GM12878 (cell line): Measurements from ENCODE around the gene CFP. TPM values are rescaled to one million over a fixed set of nuclear protein-coding genes. Genes with fewer than 3 reads are reported as not detected.

Experiments used
- ATAC-seq: fragments of 200-7000 bp; cut with Tn5 transposase; 3 replicates; pipeline ENCODE4 v1.9.1; 2020; ENCODE audit warnings: mild to moderate bottlenecking, moderate library complexity
- BruUV-seq: library from RNA; stranded (reverse); fragments of 400-500 nt; replicated peaks from 2 replicates; lab custom pipeline; 2021; lab: Mats Ljungman, UMichigan
- CTCF ChIA-PET: fragments of 300-600 bp; sonication (Branson Sonifier 250); formaldehyde crosslinking; extraction: SDS; loops from one replicate; lab custom pipeline; 2021; ENCODE audit warnings: inconsistent platforms; lab: Yijun Ruan, JAX
- POLR2A ChIA-PET: fragments of 350-600 bp; formaldehyde crosslinking; extraction: SDS; loops from one replicate; lab custom pipeline; 2021; ENCODE audit warnings: inconsistent platforms; lab: Charles Lee
- RAD21 ChIA-PET: fragments of 300-600 bp; sonication (Branson Sonifier 250); formaldehyde crosslinking; loops from one replicate; lab custom pipeline; 2023; ENCODE audit warnings: antibody characterized with exemption; ENCODE audit not compliant: unreplicated experiment; lab: Charles Lee
- SMC1A ChIA-PET: fragments of 300-600 bp; sonication (Branson Sonifier 250); formaldehyde crosslinking; loops from one replicate; lab custom pipeline; 2023; ENCODE audit not compliant: unreplicated experiment, uncharacterized antibody; lab: Charles Lee
- DNase-seq: peaks from one replicate; pipeline ENCODE4 v3.0.0-alpha.2; 2011; ENCODE audit warnings: low read depth, low spot score
- FAIRE-seq: peaks from 3 replicates; lab custom pipeline; 2011; peaks lifted over from hg19 to GRCh38; lab: Jason Lieb, UNC
- H2AFZ ChIP-seq: 2 replicates; pipeline ENCODE4 v1.6.0; 2011; ENCODE audit warnings: low read depth, low read length, control low read depth; ENCODE audit not compliant: control insufficient read depth
- H3K27ac ChIP-seq: 2 replicates; pipeline ENCODE4 v1.5.1; 2011; ENCODE audit warnings: control low read depth; ENCODE audit not compliant: control insufficient read depth, insufficient read depth
- H3K27me3 ChIP-seq, 2 experiments: replicated peaks in 1 of 2; 2 replicates each; pipeline versions ENCODE4 v1.6.0 to v1.6.1; 2011; ENCODE audit warnings: low read length in 1 of 2; ENCODE audit not compliant: control insufficient read depth in 2 of 2, insufficient read depth in 2 of 2
- H3K36me3 ChIP-seq, 2 experiments: 2 replicates each; pipeline ENCODE4 v1.5.1; 2011; ENCODE audit warnings: low read length in 1 of 2; ENCODE audit not compliant: control insufficient read depth in 2 of 2, insufficient read depth in 2 of 2
- H3K4me1 ChIP-seq: 2 replicates; pipeline ENCODE4 v1.6.1; 2011; ENCODE audit warnings: mild to moderate bottlenecking, low read length, moderate library complexity, mixed read lengths; ENCODE audit not compliant: control insufficient read depth, insufficient read depth
- H3K4me2 ChIP-seq: 2 replicates; pipeline ENCODE4 v1.6.0; 2011; ENCODE audit warnings: control low read depth; ENCODE audit not compliant: control insufficient read depth, insufficient read depth
- H3K4me3 ChIP-seq: fragments of 200-600 bp; sonication (generic); 2 replicates; pipeline ENCODE4 v1.5.1; 2016
- H3K79me2 ChIP-seq: 2 replicates; pipeline ENCODE4 v1.6.0; 2011; ENCODE audit warnings: low read length; ENCODE audit not compliant: control insufficient read depth, insufficient read depth
- H3K9ac ChIP-seq: 2 replicates; pipeline ENCODE4 v1.8.0; 2011; ENCODE audit warnings: low read length, control low read depth, mixed read lengths; ENCODE audit not compliant: control insufficient read depth, insufficient read depth
- H3K9me3 ChIP-seq: replicated peaks from 3 replicates; pipeline ENCODE4 v1.5.1; 2011; ENCODE audit warnings: mild to moderate bottlenecking, low read length; ENCODE audit not compliant: control insufficient read depth, insufficient read depth
- H4K20me1 ChIP-seq: 2 replicates; pipeline ENCODE4 v1.6.0; 2011; ENCODE audit not compliant: control insufficient read depth, insufficient read depth
- BRCA1 ChIP-seq: IDR thresholded peaks from 2 replicates; pipeline ENCODE4 v1.6.1; 2011; ENCODE audit warnings: low read depth, low read length, improper control_type of control experiment
- CHD2 ChIP-seq: IDR thresholded peaks from 2 replicates; pipeline ENCODE4 v1.6.1; 2011; ENCODE audit warnings: low read depth, low read length, improper control_type of control experiment, borderline replicate concordance
- CREB1 ChIP-seq: IDR thresholded peaks from 2 replicates; pipeline ENCODE4 v1.6.1; 2012; ENCODE audit warnings: low read depth, mild to moderate bottlenecking, inconsistent platforms
- CTCF ChIP-seq, 3 experiments: IDR thresholded peaks in 2 of 3; conservative IDR thresholded peaks in 1 of 3; 2 replicates each; pipeline ENCODE4 v1.5.1; 2011; ENCODE audit warnings: low read depth in 3 of 3, low read length in 3 of 3, mild to moderate bottlenecking in 3 of 3, control low read depth in 2 of 3, moderate library complexity in 2 of 3, inconsistent platforms in 1 of 3, mixed read lengths in 1 of 3; ENCODE audit not compliant: control insufficient read depth in 2 of 3, insufficient read depth in 1 of 3; ENCODE audit errors: extremely low read depth in 1 of 3
- EED ChIP-seq: sonication (generic); IDR thresholded peaks from 2 replicates; pipeline ENCODE4 v1.6.1; 2016; ENCODE audit warnings: antibody characterized with exemption, low read depth
- IKZF1 ChIP-seq: fragments of 450-650 bp; conservative IDR thresholded peaks from 2 replicates; pipeline ENCODE4 v1.6.1; 2017; ENCODE audit warnings: antibody characterized with exemption, mild to moderate bottlenecking
- NR2C1 ChIP-seq: fragments of 450-650 bp; IDR thresholded peaks from 2 replicates; pipeline ENCODE4 v1.6.1; 2017; ENCODE audit warnings: antibody characterized with exemption, mild to moderate bottlenecking, moderate library complexity
- PBX3 ChIP-seq: IDR thresholded peaks from 2 replicates; pipeline ENCODE4 v1.6.1; 2011; ENCODE audit warnings: mild to moderate bottlenecking, low read depth, low read length, moderate library complexity; ENCODE audit not compliant: insufficient replicate concordance
- RUNX3 ChIP-seq: IDR thresholded peaks from 2 replicates; pipeline ENCODE4 v1.6.1; 2012; ENCODE audit warnings: low read length, inconsistent platforms
- SREBF1 ChIP-seq: IDR thresholded peaks from 2 replicates; pipeline ENCODE4 v1.6.1; 2012; ENCODE audit warnings: mild to moderate bottlenecking, low read length
- YY1 ChIP-seq: IDR thresholded peaks from 2 replicates; pipeline ENCODE4 v1.6.1; 2011; ENCODE audit warnings: low read depth, mild to moderate bottlenecking, low read length
- ZBTB4 ChIP-seq: fragments of 450-650 bp; formaldehyde crosslinking; IDR thresholded peaks from 2 replicates; pipeline ENCODE4 v1.4.0; 2022; ENCODE audit warnings: mild to moderate bottlenecking, moderate library complexity
- ZNF217 ChIP-seq: fragments of 450-650 bp; IDR thresholded peaks from 2 replicates; pipeline ENCODE4 v1.6.1; 2017; ENCODE audit warnings: antibody characterized with exemption, mild to moderate bottlenecking
- ZNF687 ChIP-seq: fragments of 450-650 bp; IDR thresholded peaks from 2 replicates; pipeline ENCODE4 v1.6.1; 2017; ENCODE audit warnings: mild to moderate bottlenecking, moderate library complexity
- WGBS: methylation state at CpG from one replicate; pipeline ENCODE4 v1.1.6; 2016; ENCODE audit warnings: low lambda C conversion rate; ENCODE audit not compliant: insufficient replicate concordance, insufficient coverage; ENCODE audit errors: missing lambda C conversion rate; 5-methylcytosine and 5-hydroxymethylcytosine counted together
- in situ Hi-C: fragments of 300-500 bp; cut with MboI; formaldehyde crosslinking; loops from 9 replicates; pipeline ENCODE4 v1.14.3; 2018; ENCODE audit warnings: mixed read lengths
- intact Hi-C: fragments of 100-400 bp; cut with micrococcal nuclease; formaldehyde crosslinking; loops from one replicate; pipeline ENCODE4 v1.14.2; 2022; ENCODE audit not compliant: unreplicated experiment
- polyA plus RNA-seq, 11 experiments: library from polyadenylated mRNA; depleted of rRNA in 4 of 11; unstranded in 6 of 11; stranded (reverse) in 5 of 11; fragments of >200 nt; fragmentation: Nextera tagmentation in 4 of 11; fragmentation: Illumina TruSeq in 1 of 11; extraction: Ambion mirVana in 4 of 11; extraction: Trizol in 1 of 11; gene quantifications; 1 replicate in 1 of 11; 2 replicates in 10 of 11; pipeline versions ENCODE4 v1.2.1 to v1.2.3, GENCODE V29; 2011 to 2016; ENCODE audit warnings: inconsistent platforms in 2 of 11, missing spikeins in 2 of 11, low read depth in 1 of 11
- total RNA-seq, 4 experiments: library from RNA; depleted of rRNA in 3 of 4; stranded (reverse); fragments of >200 nt in 3 of 4; fragmentation: Illumina TruSeq in 1 of 4; extraction: Trizol in 1 of 4; gene quantifications; 2 replicates each; pipeline versions ENCODE4 v1.2.1 to v1.2.3, GENCODE V29; 2013 to 2021

CFP gene
- total and polyA plus RNA-seq, 10 of the 15 experiments (the other 5 are each of a cell fraction or from before 2014, with no cell fraction given) = 0.72 to 10.1 (median 2.8) TPM

- TF ChIP-seq ZBTB4 (CRISPR knock-in tag) = no peak
These were observed 17.3 kb downstream of the CFP start (continued) for GRCh38 chrX:47612418-47612817.

GRCh38 chrX:47611926-47612325, 17.8 kb downstream of the CFP start:
- in situ Hi-C loops = no loop called here
- DNase-seq (no peak), ATAC-seq (no peak), FAIRE-seq (no peak)
- RAD21 ChIA-PET = no interaction called here
- no peaks in the 10 kb centered on the region for H3K36me3 ChIP-seq
- CTCF ChIA-PET = interaction anchor here (0.6 kb wide), 1 partner anchor 15 kb away, joined by 3 read pairs; no protein-coding TSS in a partner anchor
- no peaks in the 10 kb centered on the region for H4K20me1 ChIP-seq
- no peaks in the 10 kb centered on the region for H3K4me1 ChIP-seq
- no peaks in the 10 kb centered on the region for H3K27me3 ChIP-seq
- H3K27ac ChIP-seq = no peak overlapping the region
- no TSS peak for BruUV-seq
- H3K9me3 ChIP-seq = no peaks in the 10 kb centered on the region
- no peak overlapping the region for H2AFZ ChIP-seq
- H3K9ac ChIP-seq = no peak overlapping the region
- H3K4me3 ChIP-seq = no peak overlapping the region
- H3K4me2 ChIP-seq = no peak overlapping the region
- intact Hi-C loops = no loop called here
- 39% methylated on average over 2 of the region's 2 CpGs for WGBS
- H3K79me2 ChIP-seq = no peaks in the 10 kb centered on the region
- POLR2A ChIA-PET = no interaction called here
- SMC1A ChIA-PET = no interaction called here
- TF ChIP-seq RUNX3 (no peak), IKZF1 (no peak), CTCF (IDR thresholded peaks at IDR 0.05 in 2 of 3, conservative IDR thresholded peaks at IDR 0.05 in 1 of 3; ENCODE audit: control insufficient read depth in 2 of 3, extremely low read depth in 1 of 3, insufficient read depth in 1 of 3, low read depth in 3 of 3, low read length in 3 of 3) (no peak), CREB1 (no peak), BRCA1 (no peak), EED (no peak), SREBF1 (no peak), ZNF217 (no peak), PBX3 (no peak), NR2C1 (no peak), ZNF687 (no peak), YY1 (no peak), CHD2 (no peak)
